AG08396 (cell line): ENCODE results near the gene OVOL2.

Experiments
- DNase-seq: peaks from one replicate; pipeline ENCODE4 v3.0.0; 2012; ENCODE audit warnings: low spot score, mixed read lengths

OVOL2 gene

DNA sequence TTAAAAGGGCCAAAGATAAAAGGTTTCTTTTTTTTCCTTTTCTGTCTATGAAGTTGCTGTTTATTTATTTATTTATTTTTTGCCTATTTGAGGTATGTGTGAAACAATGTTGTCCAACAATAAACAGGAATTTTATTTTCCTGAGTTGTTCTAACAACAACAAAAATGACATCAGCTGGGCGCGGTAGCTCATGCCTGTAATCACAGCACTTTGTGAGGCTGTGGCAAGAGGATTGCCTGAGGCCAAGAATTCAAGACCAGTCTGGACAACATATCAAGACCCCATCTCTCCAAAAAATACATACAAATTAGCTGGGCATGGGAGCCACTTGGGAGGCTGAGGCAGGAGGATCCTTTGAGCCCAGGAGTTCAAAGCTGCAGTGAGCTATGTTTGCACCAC, 44.8 kb downstream of the OVOL2 start:
- DNase-seq = no peak

DNA sequence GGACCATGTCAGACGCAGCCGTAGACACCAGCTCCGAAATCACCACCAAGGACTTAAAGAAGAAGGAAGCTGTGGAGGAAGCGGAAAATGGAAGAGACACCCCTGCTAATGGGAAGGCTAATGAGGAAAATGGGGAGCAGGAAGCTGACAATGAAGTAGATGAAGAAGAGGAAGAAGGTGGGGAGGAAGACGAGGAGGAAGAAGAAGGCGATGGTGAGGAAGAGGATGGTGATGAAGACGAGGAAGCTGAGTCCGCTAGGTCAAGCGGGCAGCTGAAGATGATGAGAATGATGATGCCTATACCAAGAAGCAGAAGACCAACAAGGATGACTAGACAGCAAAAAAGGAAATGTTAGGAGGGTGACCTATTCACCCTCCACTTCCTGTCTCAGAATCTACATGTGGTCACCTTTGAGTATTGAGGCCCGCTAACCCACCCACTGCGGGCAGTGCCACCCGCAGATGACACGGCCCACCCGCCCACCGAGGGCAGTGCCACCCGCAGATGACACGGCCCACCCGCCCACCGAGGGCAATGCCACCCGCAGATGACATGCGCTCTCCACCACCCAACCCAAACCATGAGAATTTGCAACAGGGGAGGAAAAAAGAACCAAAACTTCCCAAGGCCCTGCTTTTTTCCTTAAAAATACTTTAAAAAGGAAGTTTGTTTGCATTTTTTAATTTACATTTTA, 45.6 kb downstream of the OVOL2 start:
- no peak for DNase-seq

DNA sequence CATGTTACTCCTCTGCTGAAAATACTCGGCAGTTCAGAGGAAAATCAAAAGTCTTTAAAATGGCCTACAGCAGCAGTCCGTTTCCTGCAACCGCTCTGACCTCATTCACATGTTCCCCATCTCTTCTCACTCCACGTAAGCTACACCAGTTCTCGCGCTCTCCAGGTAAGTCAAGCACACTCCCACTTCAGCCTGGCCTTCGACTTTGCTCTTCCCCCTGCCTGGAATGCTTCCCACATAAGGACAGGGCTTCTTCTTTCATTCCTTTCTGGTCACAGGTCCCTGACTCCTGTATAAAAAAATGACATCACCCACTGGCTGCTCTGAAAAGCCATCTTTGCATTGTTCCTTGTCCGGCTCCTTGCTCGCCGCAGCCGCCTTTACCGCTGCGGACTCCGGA, 46.2 kb downstream of the OVOL2 start:
- no peak for DNase-seq

DNA sequence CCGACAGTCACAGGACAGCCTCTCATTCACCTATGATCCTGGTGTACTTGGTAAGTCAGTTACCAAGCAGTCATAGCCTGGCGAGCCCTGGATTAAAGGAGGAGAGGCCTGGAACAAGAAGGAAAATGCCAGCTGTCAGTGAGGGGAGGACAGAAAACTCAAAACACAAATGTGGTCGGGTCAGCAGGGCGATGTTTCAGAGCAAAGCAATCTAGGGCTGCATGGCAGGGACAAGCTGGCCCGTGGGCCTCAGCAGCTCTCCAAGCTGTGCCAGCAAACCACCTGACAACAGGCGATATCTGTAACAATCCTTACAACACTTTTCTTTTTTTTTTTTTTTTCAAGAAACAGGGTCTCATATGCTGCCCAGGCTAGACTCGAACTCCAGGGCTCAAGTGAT, 48.6 kb downstream of the OVOL2 start:
- DNase-seq = no peak

DNA sequence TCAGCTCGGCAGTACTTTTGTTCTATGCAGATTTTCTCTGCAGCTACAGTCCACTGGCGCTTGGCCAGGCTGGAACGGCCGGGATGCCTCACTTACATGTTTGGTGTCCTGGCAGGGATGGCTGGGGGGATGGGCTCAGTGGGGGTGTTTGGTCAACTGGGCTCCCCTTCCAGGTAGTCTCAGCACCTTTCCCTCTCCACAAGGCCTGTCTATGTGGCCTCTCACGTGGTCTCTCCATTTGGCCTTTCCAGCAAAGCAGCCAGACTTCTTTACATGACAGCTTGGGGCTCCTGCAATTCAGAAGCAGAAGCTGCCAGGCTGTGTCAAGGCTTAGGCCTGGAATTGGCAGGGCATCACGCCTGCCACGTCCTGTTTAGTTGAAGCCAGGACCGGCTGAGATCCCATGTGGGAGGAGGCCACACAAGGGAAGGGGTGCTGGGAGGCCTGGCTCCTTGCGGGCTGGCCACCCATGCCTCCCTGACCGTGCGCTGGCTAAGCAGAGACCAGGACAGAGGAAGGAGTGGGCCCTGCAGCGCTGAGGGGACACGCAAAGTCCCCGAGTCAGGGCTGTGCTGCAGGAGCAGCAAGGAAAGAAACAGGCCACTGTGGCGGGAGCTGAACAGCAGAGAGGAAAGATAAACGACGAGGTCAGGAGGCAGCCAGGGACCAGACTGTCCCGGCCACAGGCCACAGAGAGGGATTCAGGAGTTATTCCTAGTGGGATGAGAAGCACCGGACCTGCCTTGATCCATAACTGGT, 50.0 kb downstream of the OVOL2 start:
- no peak for DNase-seq

DNA sequence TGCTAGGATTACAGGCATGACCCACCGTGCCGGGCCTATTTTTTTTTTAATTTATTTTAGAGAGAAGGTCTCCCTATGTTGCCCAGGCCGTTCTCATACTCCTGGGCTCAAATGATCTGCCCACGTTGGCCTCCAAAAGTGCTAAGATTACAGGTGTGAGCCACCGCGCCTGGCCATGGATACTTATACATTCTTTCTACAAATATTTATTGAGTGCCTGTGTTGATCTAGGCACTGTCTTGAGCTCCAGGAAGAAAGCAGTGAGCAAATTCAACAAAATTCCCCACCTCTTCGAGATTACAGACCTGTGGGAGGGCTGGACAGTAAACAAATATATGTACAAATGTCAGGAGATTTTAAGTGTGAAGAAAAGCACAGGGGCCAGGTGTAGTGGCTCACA, 51.0 kb downstream of the OVOL2 start:
- no peak for DNase-seq

DNA sequence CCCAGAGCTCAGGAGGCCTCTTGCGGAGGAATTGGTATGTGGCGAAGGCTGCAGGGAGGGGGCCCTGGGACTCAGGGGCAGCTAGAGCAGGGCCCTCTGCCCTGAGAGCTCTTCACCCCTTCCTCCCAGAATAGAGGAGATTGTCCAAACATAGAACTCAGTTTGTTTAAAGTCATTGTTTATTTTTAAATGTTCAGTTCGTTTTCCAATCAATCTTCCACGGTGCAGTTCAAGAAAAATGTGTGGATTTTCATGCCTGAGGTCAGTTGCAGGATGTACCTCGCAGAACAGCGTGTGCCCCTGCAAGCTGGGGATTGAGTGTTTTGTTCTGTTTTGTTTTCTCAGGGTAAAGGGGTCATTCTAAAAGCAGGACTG, 51.7 kb downstream of the OVOL2 start:
- DNase-seq = no peak

DNA sequence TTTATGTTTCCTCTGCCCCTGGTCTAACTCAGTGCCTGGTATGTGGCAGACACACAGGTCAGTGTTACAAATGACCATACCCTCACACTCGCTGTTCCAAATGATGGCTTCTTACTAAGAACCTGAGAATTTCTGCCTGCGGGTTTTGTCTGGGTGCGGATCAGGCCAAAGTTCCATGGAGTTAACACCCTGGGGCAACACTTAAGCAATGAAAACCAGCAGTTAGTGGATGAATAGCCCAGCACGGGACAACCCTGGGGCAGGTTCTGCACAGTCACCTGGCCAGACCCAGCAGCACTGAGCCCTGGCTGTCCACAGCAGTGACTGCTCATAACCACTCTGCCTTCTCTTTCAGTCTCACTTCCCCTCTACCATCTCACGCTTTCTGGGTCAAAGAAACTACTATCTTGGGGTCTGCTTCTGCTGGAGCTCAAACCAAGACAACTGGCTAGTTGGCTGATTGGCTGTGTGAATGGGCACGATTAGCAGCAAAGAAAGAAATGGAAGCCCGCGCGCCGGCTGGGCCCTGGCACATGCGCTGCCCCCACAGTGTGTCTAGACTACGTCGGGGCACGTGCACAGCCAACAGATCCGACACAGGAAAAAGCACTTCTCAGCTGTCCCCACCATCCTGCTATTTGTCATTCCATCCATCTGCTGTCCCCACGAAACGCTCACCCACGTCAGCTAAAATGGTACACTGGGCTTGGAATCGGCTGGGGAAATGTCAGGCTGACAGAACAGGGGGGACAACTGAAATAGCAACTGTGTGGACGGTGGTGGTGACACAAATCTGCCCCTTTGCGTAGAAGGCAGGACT, 52.3 kb downstream of the OVOL2 start:
- no peak for DNase-seq

DNA sequence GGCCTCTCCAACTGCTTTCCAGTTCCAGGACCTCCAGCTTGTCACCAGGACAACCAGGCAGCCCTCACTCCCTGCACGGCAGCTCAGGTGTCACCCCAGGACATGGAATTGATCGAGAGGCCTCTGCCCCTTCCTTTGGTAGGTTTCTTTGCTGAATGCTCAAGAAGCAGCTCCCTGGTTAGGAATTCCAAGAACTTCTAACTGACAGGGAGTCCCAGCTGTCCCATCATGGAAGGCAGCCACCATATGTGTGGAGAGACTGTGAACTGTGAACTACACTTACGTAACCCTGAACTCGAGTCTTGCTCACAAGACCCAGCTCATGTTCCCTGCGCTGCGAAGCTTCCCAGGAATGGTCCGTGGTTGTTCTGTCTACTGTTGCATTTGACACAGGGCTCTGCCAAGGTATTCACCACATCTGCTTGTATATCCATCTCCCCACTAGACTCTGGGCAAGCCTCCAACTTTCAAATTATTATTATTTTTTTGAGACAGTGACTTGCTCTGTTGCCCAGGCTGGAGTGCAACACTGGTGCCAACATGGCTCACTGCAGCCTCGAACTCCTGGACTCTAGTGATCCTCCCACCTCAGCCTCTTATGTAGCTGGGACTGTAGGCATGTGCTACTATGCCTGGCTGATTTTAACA, 53.2 kb downstream of the OVOL2 start:
- DNase-seq = peak; percentile 32

DNA sequence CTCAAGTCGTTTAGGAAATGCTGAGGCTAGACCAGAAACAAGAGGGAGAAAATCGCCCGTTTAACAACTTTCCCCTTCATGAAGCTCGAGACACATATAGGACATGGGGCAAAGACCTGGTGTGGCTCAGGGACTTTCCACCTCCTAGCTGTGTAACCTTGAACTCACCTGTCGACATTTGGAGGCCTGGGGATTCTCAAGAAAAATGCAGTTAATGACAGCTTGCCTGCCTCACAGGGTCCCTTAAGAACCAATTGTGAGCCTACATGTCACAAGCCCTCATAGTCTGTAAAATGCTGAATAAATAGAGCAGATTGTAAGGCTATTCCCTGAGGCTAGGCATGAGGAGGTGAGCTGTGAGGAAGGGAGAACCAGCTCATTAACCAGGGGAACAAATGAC, 53.8 kb downstream of the OVOL2 start:
- no peak for DNase-seq

DNA sequence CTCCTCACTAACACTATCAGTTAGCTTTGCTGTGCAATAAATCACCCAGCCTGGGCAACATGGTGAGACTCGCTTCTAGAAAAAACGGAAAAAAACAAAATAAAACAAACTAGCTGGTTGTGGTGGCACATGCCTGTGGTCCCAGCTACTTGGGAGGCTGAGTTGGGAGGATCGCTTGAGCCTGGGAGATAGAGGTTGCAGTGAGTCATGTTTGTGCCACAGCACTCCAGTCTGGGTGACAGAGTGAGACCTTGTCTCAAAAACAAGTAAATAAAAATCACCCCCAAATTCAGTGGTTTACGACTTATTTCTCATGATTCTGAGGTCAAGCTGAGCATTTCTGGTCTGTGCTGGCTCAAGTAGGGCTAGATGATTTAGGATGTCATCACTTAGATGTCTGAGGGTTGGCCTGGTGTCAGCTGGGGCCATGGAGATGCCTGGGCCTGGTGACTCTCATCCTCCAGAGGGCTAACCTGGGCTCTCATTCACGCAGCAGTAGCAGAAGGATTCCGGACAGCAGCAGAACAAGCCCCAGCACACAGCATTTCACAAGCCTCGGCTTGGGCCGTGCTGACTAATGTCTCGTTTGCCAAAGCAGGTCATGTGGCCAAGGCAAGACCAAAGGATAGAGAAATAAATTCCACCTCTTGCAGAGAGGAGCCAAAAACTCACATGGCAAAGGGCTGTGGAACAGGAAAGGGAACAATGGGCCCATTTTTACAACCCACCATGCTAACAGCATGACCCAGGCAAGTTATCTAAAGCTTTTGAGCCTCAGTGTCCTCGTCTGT, 56.4 kb downstream of the OVOL2 start:
- DNase-seq = peak; percentile 75

DNA sequence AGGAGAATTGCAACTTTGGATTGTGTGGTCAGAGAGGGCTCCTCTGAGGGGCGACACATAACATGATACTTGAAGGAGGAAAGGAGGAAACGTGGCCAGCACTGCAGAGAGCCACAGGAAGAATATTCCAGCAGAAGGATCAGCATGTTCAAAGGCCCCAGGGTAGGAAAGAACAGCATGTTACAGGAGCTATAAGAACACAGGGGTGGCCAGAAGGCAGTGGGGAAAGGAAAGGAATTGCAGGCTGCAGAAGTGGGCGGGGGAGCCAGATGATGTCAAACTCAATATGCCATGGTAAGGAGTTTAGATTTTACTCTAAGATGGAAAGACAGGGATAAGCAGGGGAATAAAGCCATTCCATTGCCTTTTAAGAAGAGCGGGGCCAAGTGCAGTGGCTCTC, 58.1 kb downstream of the OVOL2 start:
- no peak for DNase-seq

DNA sequence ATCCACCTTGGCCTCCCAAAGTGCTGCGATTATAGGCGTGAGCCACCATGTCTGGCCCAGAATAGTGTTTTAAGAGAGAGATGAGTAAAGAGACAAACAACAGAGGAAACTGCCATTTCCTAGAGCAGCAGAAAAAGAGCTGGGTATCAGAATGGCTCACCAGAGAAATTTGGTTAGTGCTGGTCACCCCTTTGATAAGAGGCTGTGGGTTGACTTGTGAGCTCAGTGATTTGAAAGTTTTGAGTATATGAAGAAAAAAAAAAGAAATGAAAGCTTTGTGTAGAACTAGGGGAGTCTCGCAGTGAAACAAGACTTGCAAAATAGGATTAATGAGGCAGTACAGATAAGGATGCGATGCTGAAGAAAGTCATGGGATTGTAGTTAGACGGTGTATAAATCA, 59.3 kb downstream of the OVOL2 start:
- DNase-seq = no peak

DNA sequence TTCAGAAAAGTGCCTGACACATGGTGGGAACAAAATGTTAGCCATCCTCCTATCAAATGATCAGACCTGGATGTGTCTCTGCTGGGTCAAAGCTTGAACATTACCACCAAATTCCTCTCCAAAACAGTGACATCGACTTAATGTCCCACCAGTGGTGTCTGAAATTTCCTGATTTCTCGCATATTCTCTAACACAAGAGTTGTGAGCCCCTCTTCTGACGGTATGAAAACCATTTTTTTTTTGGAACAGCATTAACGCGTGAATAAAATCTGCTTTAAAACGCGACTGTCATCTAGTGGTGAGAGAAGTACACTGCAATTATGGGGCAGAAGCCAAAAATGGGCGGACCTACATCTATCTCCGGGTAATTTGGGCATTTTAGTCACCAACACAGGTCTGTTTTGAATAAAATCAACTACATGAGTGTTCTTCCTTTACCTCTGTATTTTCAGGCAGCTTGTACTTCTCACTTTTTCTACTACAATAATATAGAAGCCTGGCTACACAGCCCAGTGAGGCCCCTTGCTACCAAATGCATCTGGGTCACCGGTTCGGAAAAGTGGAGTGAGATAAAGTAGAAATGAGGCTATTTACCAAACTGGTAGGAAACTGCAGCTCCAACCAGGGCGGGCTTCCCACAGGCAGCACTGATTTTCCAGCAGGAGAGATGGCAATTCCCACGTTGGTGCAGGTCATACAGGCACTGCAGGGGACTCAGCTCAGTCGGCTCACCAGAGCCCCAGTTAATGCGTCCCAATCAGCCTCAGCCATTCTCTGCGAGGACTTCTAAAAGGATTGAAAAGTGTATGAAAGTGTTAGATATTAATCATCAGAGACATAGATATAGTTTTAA, 61.5 kb downstream of the OVOL2 start:
- peak; percentile 71 for DNase-seq

DNA sequence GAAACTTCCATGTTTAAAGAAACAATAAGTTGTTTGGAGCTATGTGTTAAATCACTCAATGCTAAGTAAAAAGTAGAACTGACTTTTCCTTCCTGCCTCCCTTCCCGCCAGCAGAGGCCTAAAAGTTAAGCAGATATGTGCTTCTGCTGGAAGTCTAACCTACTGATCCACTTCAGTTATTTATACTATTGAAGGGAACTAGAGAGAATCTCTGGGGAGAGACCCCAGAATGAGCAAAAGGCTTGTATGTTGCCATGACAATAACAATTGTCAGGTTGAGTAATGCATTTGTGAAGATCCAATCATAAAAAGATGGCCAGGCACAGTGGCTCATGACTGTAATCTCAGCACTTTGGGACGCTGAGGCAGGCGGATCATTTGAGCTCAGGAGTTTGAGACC, 64.2 kb downstream of the OVOL2 start:
- no peak for DNase-seq

DNA sequence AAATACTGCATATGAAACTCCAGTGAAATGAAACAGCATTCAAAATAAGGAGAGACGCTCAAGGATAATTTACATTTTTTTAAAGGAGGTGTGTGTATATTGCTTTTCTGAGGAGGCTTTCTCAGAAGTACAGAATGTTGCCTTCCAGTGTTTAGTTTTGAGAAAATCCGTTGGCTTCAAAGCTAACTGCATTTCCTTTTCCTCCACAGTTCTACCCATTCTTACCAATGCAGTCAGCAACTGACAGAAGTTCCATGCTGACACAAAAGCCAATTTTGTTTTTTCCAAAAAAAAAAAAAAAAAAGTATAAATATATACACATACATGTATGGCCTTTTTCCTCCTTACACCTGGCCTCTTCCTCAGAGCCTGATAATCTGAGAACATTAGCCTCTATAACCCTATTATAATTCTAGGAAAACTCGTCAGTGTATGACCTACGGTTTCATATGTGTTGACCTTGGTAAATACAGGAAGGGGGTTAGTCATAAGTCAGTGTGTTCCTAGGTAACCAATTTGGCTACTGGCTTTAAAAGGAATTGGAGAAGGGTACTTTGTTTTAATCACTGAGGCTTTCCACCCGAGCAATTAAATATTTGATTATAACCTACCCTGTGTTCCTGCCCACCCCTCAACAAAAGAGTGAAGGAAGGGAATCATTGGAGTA, 64.7 kb downstream of the OVOL2 start:
- DNase-seq = no peak

DNA sequence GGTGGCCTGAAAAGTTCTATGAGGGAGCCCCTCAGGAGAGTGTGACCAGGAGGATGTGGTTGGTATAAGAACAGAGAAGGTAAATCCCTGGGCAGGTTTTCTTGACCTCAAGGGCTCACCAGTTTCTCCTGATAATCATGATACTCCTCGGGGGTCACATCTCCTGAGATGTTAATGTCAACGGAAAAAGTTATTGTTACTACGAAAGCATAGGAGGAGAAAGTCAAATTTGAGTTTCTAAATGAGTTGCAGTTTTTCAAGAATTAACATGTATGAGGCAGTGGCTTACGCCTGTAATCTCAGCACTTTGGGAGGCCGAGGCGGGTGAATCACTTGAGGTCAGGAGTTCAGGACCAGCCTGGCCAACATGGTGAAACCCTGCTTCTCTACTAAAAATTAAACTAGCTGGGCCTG, 65.5 kb downstream of the OVOL2 start:
- no peak for DNase-seq

DNA sequence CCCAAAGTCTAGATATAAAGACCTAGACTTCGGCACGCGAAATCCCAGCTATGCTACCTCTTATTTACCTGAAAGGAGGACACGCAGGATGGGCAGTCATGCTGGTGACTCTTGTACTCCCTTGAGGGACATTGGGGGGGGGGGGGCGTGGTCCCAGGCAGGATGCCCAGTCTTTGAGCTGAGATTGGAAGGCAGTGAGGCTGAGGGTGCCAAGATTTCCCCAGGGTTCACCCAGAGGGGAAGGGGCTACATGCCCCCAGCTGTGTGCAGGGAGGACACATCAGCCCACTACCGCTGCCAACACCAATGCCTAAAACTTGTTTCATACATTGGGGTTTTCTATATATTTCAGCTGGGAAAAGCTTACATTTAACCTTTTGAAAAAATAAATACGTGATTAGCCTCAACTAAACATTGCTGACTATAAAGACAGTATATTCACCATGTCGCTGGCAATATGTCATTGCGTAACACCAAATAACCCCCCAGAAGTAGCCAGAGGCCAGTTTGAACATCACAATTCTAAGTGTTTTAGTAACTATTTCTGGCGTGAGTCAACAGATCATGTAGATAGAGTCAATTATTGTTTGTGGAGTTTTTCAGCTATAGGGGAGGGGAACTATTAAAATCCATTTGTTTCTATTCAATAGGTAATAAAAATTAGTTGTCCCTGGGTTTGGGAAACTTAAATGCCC, 67.3 kb downstream of the OVOL2 start:
- no peak for DNase-seq

DNA sequence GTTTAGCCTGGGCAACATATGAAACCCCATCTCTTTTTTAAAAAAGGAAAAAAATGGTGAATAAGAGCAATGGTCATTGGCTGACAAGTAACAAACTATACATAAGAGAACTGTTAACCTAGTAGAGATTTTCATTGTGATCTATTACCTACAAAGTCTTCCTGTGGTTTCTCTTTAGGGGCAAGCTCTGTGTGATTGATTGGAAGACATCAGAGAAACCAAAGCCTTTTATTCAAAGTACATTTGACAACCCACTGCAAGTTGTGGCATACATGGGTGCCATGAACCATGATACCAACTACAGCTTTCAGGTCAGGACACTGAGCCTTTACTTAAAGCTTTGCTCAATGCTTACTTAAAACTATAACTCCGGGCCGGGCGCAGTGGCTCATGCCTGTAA, 69.7 kb downstream of the OVOL2 start:
- DNase-seq = no peak
